Stimulated activated CD4-positive, alpha-beta T cell treated with anti-CD3 and anti-CD28 coated beads, Interleukin-4, amount 100 ng/mL, for 1 hour (primary cell): Measurements from ENCODE around the gene SLC39A3.

Experiments
- DNase-seq: peaks from one replicate; pipeline ENCODE4 v3.0.0-alpha.2; 2020

SLC39A3 gene

DNA sequence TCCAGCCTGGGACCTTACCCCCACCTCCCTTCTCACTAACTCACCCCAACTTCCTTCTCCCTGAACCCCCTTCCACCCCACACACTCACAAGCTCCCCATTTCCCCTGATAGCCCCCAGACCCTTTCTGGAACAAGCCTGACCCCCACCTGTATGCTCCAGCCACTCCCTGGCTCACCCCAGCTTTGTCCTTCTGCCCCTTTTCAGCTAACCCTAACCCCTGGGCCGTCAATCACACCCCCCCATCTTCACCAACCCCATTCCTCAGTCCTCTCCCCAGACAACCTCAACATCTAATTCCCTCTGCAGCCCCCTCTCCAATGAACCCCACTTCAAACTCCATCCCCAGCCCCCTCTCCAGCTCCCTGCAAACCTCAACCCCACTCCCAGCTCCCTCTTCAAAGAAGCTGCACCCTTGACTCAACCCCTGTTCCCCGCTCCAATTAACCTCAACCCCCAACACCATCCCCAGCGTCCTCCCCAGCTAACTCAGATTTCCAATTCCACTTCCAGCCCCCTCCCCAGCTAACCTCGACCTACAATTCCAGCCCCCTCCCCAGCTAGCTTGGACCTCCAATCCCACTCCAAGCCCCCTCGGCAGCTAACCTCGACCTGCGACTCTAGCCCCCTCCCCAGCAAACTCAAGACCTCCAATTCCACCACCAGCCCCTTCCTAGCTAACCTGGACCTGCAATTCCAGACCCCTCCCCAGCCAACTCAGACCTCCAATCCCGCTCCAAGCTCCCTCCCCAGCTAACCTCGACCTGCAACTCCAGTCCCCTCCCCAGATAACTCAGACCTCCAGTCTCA, 38.3 kb downstream of the SLC39A3 start:
- DNase-seq, result no peak

DNA sequence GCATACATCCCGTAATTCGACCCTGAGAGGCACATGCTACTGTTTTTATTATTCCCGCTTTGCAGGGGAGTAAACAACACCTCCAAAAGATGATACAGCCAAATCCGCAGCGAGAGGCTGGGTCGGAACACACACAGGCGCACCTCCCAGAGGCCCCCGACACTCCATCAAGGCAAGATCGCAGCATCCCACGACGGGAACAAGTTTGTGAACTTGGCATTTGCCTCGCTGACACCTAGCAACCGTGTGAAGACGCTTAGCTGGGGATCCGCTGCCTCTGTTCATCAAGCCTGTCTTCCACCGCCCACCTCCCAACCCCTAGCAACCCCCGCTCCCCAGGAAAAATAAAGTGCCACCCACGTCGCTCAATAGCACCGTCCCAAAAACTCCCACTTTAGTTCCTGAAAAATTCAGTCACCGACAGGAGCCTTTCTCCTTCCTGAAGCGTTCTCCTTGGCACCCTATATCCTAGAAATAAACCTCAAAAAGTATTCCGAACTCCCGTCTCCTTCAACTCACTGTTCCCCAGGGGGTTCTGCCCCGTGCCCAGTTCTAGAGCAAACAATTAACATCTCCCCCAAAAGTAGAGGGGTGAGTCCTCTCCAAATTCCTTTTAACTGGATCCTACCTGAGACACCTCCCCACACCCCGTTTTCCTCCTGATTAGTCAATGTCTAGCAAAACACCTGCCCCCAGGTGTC, 39.0 kb downstream of the SLC39A3 start:
- DNase-seq, result no peak

DNA sequence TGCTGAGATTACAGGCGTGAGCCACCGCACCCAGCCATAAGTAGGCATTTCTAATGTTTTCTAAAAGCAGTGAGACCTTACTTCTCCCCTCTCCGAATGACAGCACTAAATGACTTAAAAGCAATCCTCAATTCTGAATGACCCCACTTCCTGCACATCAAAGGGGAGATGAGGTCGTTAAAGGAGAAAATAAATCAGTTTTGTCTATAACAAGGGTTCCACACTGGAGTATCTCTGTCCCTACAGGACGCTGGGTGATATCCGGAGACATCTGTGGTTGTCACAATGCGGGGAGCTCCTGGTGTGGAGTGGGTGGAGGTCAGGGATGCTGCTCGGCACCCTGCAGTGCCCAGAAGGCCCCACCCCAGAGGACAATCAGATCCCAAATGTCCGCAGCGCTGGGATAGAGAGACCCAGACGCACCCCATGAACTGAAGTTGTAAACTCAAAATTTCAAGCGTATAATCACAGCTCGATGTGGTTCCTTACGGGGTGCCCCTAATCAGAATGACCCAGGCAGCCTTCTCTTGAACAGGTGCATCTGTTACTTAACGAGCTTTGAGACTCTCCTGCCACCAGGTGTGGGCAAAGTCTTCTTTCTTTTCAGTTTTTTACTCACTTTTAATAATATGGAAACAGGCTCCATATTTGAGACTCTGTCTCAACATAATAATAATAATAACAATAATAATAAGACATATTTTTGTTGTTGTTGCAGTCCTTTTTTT, 40.2 kb downstream of the SLC39A3 start:
- no peak for DNase-seq

DNA sequence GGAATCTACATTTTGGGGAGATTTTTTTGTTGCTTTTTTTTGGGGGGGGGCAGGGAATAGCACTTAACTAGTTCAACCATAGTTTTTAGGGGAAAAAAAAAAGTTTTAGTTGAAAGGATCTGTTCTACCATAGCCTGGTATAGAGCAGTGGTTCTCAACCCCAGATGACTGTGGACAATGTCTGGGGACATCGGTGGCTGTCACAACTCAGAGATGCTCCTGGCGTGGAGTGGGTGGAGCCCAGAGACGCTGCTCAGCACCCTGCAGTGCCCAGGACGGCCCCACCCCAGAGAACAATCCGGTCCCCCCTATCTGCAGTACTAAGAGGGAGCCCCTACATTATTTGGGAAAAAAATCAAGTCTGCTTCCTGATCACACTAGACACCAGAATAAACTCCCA, 45.6 kb downstream of the SLC39A3 start:
- no peak for DNase-seq

DNA sequence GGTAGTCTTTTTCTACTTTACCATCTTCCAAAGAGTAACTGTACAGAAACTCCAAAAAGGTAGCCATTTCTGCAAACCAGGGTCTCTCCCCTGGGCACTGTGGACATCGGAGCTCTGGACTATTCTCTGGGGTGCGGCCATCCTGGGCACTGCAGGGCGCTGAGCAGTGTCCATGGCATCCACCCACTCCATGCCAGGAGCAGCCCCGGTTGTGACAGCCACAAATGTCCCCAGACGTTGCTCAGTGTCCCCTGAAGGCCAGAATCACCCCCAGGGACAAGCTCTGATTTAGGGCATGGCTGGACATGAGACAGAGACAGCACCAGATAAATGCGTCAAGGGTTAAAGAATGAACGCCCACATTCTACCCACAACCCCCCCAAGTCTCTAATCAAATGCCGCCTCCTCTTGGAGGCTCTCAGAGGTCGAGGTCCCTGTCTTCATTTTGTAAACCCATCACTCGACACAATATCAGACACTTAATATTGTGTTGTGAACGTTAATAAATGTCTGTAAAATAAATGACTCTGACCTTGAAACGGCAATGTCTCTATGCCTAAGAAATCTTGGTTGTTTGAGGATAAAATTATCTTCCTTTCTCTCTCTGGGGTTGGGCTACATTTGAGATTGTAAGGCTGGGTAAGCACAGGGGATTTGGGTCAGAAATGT, 46.2 kb downstream of the SLC39A3 start:
- DNase-seq, result no peak

DNA sequence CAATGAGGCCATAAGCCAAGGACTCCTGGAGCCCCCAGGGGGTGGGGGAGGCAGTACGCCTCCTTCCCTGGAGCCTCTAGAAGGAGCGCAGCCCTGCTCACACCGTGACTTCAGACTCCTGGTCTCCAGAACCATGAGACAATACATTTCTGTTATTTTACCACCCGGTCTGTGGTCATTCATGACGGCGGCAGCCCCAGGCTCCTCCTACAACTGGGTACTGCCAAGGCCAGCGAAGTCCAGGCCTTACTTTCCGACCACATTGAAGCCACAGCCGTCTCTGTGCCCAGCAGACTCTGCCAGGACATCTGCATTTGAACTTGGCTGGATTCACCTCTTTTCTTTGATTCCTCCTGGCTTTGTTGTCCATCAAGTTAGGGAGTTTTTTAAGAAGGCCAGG, 47.9 kb downstream of the SLC39A3 start:
- DNase-seq, result no peak

DNA sequence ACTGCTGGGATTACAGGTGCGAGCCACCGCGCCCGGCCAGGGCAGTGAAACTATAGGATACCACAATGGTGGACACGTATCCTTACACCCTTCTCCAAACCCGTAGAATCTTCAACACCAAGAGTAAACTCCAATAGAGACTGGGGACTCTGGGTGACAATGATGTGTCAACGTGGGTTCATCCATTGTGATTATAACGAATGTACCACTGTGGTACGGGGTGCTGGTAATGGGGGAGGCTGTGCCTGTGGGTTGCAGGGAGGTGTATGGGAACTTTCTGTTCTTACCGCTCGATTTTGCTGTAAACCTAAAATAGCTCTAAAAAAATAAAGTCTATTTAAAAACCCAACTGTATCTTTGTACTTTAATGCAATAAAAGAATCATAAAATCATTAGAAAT, 49.0 kb downstream of the SLC39A3 start:
- no peak for DNase-seq

DNA sequence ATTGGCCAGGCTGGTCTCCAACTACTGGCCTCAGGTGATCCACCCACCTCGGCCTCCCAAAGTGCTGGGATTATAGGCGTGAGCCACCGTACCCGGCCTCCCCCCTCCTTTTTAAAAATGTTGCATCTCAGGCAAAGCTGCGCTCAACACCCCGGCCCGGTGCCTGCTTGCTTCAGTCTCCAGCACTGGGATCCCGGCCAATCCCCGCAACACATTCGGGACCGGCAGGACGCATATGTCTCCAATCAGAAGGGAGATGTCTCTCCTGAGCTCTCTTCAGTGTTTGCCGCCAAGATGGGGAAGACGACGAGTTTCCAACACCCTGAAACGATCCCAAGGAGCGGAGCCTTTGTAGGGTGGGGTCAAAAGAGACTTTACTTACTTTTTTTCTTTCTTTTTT, 53.5 kb downstream of the SLC39A3 start:
- DNase-seq, result no peak

DNA sequence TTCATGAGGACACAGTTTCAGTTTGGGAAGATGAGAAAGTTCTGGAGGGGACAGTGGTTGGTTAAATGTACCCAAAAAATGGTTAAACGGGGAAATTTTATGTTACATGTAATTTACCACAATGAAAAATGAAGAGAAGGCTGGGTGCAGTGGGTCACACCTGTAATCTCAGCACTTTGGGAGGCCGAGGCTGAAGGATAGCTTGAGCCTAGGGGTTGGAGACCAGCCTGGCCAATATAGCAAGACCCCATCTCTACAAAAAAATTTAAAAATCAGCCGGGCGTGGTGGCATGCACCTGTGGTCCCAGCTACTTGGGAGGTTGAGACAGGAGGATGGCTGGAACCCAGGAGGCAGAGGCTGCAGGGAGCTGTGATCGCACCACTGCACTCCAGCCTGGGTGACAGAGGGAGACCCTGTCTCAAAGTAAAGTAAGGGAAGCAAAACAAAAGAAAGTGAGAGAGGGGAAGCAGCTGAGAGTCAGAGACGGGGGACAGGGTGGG, 54.6 kb downstream of the SLC39A3 start:
- DNase-seq, result no peak

DNA sequence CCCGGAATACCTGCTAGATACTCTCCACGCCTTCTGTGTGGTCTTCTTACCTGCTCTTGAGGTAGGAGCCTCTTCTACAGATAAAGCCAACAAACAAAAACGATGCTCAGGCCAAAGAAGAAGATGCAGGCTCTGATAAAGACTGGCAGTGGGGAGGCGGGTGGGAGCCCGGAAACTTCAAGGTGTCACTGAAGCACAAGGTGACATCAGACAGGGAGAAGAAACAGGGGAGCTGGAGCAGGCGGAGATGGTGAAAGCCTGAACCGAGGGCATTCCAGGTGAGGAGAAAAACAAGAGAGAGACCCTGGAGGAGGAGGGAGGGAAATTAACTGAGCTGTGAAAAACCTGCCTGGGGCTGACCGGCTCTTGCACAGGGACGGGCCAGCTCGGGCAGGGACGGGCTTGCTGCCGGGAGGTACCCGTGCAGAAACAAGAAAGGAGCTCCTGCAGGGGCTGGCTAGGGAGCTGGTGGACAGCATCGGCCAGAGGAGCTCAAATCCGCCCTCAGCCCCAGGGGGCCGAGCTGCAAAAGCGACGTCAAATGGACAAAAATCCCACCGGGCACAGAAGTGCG, 56.3 kb downstream of the SLC39A3 start:
- no peak for DNase-seq
